Measurements from ENCODE around the gene RACGAP1.

Gene RACGAP1

GRCh38 chr12:49961993-49962764, 63.1 kb downstream of the RACGAP1 start:
- no peak for ATAC-seq
- TF ChIP-seq SNAI2 (CRISPR knock-in tag; IDR thresholded peaks at IDR 0.05) (no peak), CSRNP3 (CRISPR knock-in tag; IDR thresholded peaks at IDR 0.05) (no peak), ZC3H10 (CRISPR knock-in tag; IDR thresholded peaks at IDR 0.05) (no peak)

GRCh38 chr12:49961111-49961922, 64.0 kb downstream of the RACGAP1 start, which contains the start of gene AQP5:
AQP5 (plus strand) TSS chr12:49961872; CDS start chr12:49962018, 146 bp downstream.
- TF ChIP-seq ARNTL (CRISPR knock-in tag; IDR thresholded peaks at IDR 0.05; ENCODE audit: borderline replicate concordance, low read depth) = no peak
- TF ChIP-seq POU6F1 (CRISPR knock-in tag; IDR thresholded peaks at IDR 0.05; ENCODE audit: borderline replicate concordance, low read depth) = no peak
- TF ChIP-seq OSR1 (CRISPR knock-in tag; IDR thresholded peaks at IDR 0.05) = no peak
- TF ChIP-seq CSRNP3 (CRISPR knock-in tag; IDR thresholded peaks at IDR 0.05) = no peak
- no peak for TF ChIP-seq ZC3H10 (CRISPR knock-in tag; IDR thresholded peaks at IDR 0.05)
- TF ChIP-seq BACH2 (CRISPR knock-in tag; IDR thresholded peaks at IDR 0.05; ENCODE audit: borderline replicate concordance) = no peak
- no peak for TF ChIP-seq CSDC2 (CRISPR knock-in tag; IDR thresholded peaks at IDR 0.05)
- no peak for TF ChIP-seq CREB5 (CRISPR knock-in tag; IDR thresholded peaks at IDR 0.05; ENCODE audit: low read depth)
- no peak for TF ChIP-seq TOX (CRISPR knock-in tag; IDR thresholded peaks at IDR 0.05; ENCODE audit: borderline replicate concordance)
- no peak for TF ChIP-seq ESRRG (CRISPR knock-in tag; IDR thresholded peaks at IDR 0.05)
- no peak for TF ChIP-seq RARB (CRISPR knock-in tag; IDR thresholded peaks at IDR 0.05)
- TF ChIP-seq PATZ1 (CRISPR knock-in tag; IDR thresholded peaks at IDR 0.05; ENCODE audit: borderline replicate concordance) = no peak
- no peak for ATAC-seq

- TF ChIP-seq TSHZ2 (CRISPR knock-in tag; IDR thresholded peaks at IDR 0.05) = no peak
- TF ChIP-seq TCF4 (CRISPR knock-in tag; IDR thresholded peaks at IDR 0.05; ENCODE audit: borderline replicate concordance) = no peak
- TF ChIP-seq PPARA (CRISPR knock-in tag; IDR thresholded peaks at IDR 0.05; ENCODE audit: borderline replicate concordance) = no peak
- no peak for TF ChIP-seq CSDC2 (CRISPR knock-in tag; IDR thresholded peaks at IDR 0.05)
- no peak for TF ChIP-seq OSR1 (CRISPR knock-in tag; IDR thresholded peaks at IDR 0.05)
- TF ChIP-seq SNAI2 (CRISPR knock-in tag; IDR thresholded peaks at IDR 0.05) = no peak
- no peak for TF ChIP-seq BACH2 (CRISPR knock-in tag; IDR thresholded peaks at IDR 0.05; ENCODE audit: borderline replicate concordance)
- TF ChIP-seq ZC3H10 (CRISPR knock-in tag; IDR thresholded peaks at IDR 0.05) = no peak
- no peak for TF ChIP-seq TOX (CRISPR knock-in tag; IDR thresholded peaks at IDR 0.05; ENCODE audit: borderline replicate concordance)
- no peak for TF ChIP-seq RARB (CRISPR knock-in tag; IDR thresholded peaks at IDR 0.05)
- TF ChIP-seq POU6F1 (CRISPR knock-in tag; IDR thresholded peaks at IDR 0.05; ENCODE audit: borderline replicate concordance, low read depth) = no peak
- TF ChIP-seq ZNF8 (CRISPR knock-in tag; IDR thresholded peaks at IDR 0.05) = no peak
- no peak for ATAC-seq
Measured at GRCh38 chr12:49960474-49961110, 64.7 kb downstream of the RACGAP1 start.
